ENCODE results near the gene TNFAIP8L1.
"Not testable (repeated sequence)": the region's sequence is repeated elsewhere in the genome, so short reads cannot be mapped to it uniquely, and the experiment has no call there.

The TNFAIP8L1 gene

DNA sequence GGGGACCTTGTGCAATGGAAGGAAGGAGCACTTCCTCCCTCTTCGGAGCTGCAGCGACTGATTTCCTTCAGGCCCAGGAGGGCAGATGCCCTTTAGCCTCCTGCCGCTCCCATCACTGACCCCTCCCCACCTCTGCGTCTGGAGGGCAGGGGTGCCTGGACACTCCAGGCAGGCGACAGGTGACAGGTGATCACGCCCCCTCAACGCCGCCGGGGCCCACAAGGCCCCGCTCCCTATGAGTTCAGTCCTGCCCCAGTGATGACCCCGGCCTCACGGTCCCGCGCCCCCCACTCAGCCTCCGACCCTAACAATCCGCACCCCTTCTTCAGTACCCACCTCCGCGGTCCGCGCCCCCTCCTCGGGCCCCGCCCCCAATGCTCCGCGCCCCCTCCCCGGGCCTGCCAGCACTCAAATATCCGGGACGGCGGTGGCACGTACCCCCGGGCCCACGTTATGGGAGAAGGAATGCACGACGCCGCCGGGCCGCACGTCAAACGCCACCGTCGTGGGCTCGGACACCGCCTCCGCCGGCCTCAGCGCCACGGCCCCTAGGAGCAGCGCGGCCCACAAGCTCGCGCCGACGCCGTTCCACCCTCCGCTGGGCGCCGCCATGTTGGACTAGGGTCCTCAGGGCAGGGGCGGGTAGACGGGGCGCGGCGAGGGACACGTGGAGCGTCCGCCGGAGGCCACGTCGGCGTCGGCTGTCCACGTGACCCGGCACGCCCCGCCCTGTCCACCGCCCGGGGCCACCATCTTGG is 30.6 kb downstream of the TNFAIP8L1 start, which contains the start of gene MYDGF:
MYDGF (minus strand) TSS at position 620 of the 758 bp plus-strand sequence; CDS start at position 612, 8 bp downstream.
- no peak for FAIRE-seq
- DNase-seq (ENCODE audit: insufficient read length, low spot score), result peak; percentile 98
- TF ChIP-seq POLR2A (IDR thresholded peaks at IDR 0.05; ENCODE audit: low read depth, low read length), result peak; percentile 85

DNA sequence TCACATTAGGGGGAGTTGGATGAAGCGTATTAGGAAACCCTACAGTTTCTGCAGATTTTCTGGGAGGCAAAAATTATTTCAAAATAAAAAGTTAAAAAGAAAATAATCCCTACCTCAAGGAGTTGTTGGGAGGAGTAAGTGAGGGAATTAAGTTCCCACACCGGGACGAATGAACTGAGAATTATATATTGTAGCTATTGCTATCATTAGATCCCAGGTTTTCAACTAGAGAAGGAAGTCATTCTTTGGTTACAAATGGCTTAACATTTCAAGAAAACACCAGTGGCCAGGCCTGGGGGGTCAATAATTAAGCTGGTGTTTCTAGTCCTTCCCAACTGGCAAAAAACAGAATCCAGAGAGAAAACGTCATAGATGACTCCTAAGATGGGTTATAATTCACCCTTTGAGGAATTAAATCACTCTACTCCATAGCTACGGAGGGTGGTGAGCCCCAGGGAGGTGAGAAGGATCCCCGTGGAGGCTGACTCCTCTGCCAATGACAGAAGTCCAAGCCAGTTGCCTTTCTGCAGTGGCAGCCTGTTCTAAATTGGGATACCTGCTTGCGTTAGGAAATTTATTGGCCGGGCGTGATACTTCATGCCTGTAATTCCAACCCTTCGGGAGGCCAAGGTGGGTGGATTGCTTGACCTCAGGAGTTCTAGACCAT is 32.0 kb downstream of the TNFAIP8L1 start:
- DNase-seq (ENCODE audit: insufficient read length, low spot score) (no peak), FAIRE-seq (no peak)
- TF ChIP-seq POLR2A (IDR thresholded peaks at IDR 0.05; ENCODE audit: low read depth, low read length), result no peak

DNA sequence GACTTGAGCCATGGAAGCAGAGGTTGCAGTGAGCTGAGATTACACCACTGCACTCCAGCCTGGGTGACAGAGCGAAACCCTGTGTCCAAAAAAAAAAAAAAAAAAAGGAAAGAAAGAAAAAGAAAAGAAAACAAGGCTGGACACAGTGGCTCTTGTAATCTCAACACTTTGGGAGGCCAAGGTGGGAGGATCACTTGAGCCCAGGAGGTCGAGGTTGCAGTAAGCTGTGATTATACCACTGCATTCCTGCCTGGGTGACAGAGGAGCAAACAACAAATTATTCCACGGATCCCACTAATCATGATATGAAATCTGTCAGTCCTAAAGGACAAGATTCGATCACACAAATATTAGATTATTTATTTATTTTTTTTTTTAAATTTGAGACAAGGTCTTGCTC is 33.9 kb downstream of the TNFAIP8L1 start:
- no peak for FAIRE-seq
- TF ChIP-seq POLR2A (IDR thresholded peaks at IDR 0.05; ENCODE audit: low read depth, low read length), result no peak

DNA sequence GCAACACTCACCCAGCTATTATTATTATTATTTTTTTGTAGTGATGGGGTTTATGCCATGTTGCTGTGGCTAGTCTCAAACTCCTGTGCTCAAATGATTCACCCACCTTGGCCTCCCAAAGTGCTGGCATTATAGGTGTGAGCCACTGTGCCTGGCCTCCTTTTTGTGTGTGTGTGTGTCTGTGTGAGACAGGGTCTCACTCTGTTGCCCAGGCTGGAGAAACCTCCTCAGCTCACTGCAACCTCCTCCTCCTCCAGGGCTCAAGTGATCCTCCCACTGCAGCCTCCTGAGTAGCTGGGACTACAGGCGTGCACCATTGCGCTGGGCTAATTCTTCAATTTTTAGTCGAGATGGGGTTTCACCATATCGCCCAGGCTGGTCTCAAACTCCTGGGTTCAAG is 34.4 kb downstream of the TNFAIP8L1 start:
- no peak for TF ChIP-seq POLR2A (IDR thresholded peaks at IDR 0.05; ENCODE audit: low read depth, low read length)
- DNase-seq (ENCODE audit: insufficient read length, low spot score), result no peak
- FAIRE-seq, result no peak

More for the DNA sequence above, 33.9 kb downstream of the TNFAIP8L1 start:
- no peak for DNase-seq (ENCODE audit: insufficient read length, low spot score)

DNA sequence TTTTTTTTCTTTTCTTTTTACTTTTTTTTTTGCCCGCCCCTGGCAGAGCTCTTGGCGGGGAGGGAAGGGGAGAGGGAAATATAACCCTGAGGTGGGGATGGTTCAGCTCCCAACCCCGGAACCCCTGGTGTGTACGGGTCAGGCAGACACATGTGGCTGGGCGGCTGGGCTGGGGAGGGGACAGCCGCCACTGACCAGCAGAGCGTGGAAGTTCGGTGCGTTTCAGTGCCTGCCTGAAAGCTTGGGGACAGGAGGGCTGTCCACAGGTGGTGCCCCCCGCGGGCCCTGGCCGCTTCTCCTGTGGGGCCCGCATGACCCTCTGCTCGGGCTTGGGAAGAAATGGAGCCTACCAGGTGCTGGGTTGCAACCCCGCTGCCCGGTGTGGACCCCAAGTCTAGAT is 36.0 kb downstream of the TNFAIP8L1 start:
- FAIRE-seq, result no peak
- DNase-seq (ENCODE audit: insufficient read length, low spot score), result no peak
- TF ChIP-seq POLR2A (IDR thresholded peaks at IDR 0.05; ENCODE audit: low read depth, low read length), result no peak

DNA sequence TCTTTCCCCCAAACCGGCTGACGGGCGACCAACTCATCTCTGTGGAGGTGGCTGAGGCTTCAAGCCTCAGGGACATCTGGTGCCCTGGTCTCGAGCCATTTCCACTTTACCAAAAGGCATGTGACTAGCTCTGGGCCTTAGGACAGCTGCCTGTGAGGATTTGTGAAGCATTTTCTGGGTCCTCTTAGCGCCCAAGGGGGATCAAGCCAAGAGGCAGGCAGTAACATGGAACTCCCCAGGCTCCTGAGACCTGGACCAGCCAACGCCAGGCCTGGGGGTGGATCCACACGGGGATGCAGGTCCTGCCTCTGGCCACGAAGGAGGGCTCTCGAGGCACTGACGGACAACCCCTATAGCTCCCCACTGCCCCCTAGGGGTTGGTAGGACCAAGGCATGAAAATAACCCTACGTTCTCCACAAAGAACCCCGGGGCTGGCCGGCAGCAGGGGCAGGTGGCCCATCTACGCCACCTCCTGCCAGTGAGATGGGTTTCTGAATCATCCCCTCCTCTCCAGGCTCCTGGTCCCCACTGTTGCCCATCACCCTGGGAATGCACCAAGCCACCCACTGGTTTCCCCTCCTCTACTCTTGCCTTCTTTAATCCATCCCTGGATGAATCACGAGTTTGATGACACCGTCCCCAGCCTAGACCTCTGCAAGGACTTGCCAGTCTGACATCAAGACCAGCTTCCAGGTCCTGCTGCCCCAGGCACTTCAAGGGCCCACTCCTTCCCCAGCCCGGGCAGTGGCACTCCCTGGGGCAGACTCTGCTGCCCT is 37.8 kb downstream of the TNFAIP8L1 start:
- DNase-seq (ENCODE audit: insufficient read length, low spot score) (peak; percentile 42), FAIRE-seq (no peak)
- no peak for TF ChIP-seq POLR2A (IDR thresholded peaks at IDR 0.05; ENCODE audit: low read depth, low read length)

DNA sequence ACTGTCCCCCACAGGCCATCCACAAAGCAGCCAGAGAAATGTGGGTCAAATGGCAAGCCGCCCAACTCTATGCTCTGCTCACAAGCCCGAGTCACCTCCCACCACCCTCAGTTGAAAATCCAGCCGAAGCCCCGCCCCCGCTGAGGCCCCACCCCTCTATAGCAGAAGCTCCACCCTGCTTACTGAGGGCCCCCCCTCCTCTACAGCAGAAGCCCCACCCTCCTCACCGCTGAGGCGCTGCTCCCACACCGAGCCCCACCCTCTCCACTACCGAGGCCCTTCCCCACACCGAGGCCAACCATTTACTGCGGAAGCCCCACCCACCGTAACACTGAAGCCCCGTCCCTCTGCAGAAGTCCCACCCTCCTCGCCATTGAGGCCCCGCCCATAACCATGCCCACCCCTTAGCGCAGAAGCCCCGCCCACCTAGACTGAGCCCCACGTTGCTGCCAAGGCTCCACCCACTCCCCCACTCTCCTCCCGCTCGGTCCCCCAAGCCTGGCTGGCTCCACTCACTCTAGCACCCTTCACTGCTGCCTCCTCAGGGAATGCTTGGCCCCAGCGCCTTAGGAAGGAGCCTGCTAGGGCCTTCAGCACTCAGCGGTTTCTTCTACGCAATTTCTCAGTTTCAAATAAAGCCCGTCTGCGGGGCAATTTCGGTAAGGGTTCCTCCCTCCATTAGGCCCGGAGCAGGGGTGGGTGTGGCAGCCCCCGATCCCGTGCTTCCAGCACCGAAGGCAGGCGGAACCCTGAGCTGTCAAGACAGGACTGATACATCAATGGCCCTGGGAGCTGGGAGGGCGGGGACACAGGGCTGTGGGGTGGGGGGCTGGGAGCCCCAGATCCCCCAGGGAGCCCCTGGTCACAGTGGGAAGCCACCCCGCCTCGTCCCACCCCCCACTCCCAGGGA is 39.8 kb downstream of the TNFAIP8L1 start:
- TF ChIP-seq POLR2A (IDR thresholded peaks at IDR 0.05; ENCODE audit: low read depth, low read length), result no peak
- FAIRE-seq, result no peak
- no peak for DNase-seq (ENCODE audit: insufficient read length, low spot score)

DNA sequence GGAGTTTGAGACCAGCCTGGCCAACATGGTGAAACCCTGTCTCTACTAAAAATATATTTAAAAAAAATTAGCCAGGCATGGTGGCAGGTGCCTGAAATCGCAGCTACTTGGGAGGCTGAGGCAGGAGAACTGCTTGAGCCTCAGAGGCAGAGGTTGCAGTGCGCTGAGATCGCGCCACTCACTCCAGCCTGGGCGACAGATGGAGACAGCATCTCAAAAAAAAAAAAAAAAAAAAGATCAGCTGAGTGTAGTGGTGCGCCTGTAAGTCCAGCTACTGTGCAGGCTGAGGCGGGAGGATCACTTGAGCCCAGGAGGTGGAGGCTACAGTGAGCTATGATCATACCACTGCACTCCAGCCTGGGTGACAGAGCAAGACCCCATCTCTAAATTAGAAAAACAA is 40.7 kb downstream of the TNFAIP8L1 start:
- DNase-seq (ENCODE audit: insufficient read length, low spot score); FAIRE-seq: not testable (repeated sequence)

DNA sequence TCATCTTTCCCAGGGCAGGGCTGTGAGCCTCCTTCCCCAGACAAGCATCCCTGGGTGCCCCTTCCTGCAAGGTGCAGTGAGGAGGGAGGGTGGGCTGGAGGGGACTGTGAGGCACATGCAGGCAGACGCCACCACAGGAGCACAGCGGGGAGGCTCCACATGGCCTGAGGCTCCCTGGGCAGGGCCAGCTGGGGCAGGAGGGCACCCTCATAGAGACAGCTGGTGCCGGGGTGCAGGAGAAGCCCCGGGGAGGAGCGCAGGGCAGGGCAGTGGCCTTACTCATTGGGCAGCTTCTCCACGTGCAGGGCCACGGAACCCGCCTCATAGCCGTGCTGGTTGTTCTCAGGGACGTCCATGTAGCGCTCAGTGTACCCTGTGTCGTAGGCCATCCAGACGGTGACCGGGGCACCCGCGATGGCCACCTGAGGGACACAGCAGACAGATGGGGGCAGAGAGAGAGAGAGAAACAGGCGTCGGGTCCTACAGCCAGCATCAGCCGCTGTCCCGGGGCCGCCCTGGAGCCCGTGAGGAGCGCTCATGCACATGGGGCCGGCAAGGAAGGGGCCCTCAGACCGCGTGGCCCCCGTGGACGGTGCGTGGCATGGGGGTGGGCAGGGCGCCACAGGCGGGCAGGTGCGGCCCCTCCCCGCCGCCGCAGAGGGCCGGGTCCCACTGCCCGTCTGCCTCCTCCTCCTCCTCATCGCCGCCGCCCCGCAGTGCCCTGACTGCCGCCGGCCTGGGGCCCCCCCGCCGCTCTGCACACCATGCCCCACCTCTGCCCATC is 43.3 kb downstream of the TNFAIP8L1 start:
- TF ChIP-seq POLR2A (IDR thresholded peaks at IDR 0.05; ENCODE audit: low read depth, low read length), result no peak
- DNase-seq (ENCODE audit: insufficient read length, low spot score) (no peak), FAIRE-seq (no peak)

DNA sequence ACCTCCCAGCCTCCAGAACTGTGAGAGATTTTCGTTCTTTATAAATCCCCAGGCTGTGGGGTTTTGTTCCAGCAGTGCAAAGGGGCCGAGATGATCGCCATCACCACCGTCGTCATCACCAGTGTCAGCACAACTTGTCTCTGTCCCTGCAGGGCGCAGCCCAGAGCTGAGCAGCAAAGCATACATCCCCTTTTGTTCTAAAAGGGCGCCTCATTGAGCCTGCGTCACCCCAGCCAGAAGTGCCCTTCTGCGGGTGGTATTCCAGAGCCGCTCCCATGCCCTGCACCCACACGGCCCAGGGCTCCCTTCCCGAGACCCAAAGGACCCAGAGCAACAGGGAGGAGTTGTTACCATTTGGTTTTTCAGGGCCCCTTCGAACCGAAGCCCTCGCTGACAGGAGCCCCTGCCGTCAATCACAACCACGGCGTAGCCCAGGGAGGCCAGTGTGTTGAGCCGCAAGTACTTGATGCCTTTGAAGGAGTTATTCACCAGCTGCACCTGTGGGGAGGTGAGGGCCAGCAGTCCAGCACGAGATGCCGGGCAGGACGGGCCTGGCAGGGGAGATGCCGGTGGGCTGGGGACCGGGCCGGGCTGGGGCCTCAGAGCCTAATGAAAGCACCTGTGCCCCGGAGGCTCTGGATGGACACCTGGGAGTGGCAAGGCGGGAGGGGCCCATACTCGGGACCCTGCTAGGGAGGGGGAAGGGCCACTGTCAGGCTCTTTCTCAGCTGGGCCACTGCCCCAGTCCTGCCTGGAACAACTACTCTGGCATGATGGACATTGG is 45.2 kb downstream of the TNFAIP8L1 start:
- TF ChIP-seq POLR2A (IDR thresholded peaks at IDR 0.05; ENCODE audit: low read depth, low read length), result no peak
- no peak for FAIRE-seq

DNA sequence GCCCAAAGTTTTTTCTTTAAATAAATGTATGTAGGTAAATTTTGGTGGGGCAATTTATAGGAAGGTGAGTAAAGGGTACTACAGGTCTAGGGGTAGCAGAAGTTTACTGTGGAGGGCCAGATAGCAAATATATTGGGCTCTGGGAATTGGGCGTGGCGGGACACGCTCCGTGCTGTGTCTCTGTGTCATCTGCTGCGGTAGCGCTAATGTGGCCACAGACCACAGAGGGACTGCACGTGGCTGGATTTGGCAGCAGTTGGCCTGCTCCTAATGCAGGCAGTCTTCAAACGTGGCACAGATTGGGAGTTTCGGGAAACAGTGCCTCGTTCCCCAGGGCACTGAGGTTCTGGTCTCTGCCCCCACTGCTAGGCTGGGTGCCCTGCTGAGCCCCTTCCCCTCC is 47.4 kb downstream of the TNFAIP8L1 start:
- no peak for DNase-seq (ENCODE audit: insufficient read length, low spot score)
- no peak for TF ChIP-seq POLR2A (IDR thresholded peaks at IDR 0.05; ENCODE audit: low read depth, low read length)
- FAIRE-seq, result no peak

More for the DNA sequence above, 45.2 kb downstream of the TNFAIP8L1 start:
- DNase-seq (ENCODE audit: insufficient read length, low spot score), result no peak

DNA sequence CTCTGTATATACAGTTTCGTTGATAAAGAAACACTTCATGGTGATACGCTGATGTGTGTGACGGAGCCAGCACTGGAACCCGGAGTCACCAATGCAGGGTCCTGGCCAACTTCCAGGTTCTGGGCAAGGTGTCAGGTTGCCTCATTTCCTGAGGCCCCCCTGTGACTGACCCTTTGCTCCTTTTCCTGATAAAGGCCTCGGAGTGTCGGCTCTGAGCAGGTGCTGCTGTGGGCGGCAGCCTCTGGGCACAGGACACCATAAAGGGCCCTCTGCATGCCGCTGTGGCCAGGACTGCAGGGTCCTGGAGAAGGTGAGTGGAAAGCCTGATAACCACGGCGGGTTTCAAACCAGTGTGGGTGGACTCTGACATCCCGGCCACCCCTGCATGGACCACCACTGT is 48.1 kb downstream of the TNFAIP8L1 start:
- TF ChIP-seq POLR2A (IDR thresholded peaks at IDR 0.05; ENCODE audit: low read depth, low read length), result no peak
- DNase-seq (ENCODE audit: insufficient read length, low spot score) (no peak), FAIRE-seq (no peak)

Data from H54 (cell line).